Measurements from ENCODE around the gene TMEM132D.

The TMEM132D gene

GRCh38 chr12:129909051-129910020, 5.5 kb upstream of the TMEM132D start:
- Histone ChIP-seq H3K4me3 (ENCODE audit: low read depth, low read length) (no peak overlapping the region), H3K4me1 (ENCODE audit: control insufficient read depth, insufficient read depth, low read length) (no peaks in the 10 kb centered on the region), H3K27ac (ENCODE audit: extremely low read depth, low read depth, low read length) (no peak overlapping the region), H3K36me3 (ENCODE audit: control insufficient read depth in 2 of 2, insufficient read depth in 1 of 2, low read length in 2 of 2) (no peaks in the 10 kb centered on the region), H3K9me3 (ENCODE audit: control insufficient read depth, insufficient read depth, low read depth, low read length) (no peaks in the 10 kb centered on the region)
- CTCF ChIA-PET, result interaction anchor here (0.7 kb wide), 1 partner anchor 518 kb away, joined by 3 read pairs; no protein-coding TSS in a partner anchor
- no peak for TF ChIP-seq ZNF121 (tag by site-specific recombination; IDR thresholded peaks at IDR 0.05)
- TF ChIP-seq ZNF391 (tag by site-specific recombination; IDR thresholded peaks at IDR 0.05; ENCODE audit: borderline replicate concordance, low read depth), result no peak
- TF ChIP-seq KLF17 (tag by site-specific recombination; IDR thresholded peaks at IDR 0.05), result no peak
- no peak for TF ChIP-seq ZNF423 (tag by site-specific recombination; IDR thresholded peaks at IDR 0.05)
- TF ChIP-seq HOXC10 (CRISPR knock-in tag; IDR thresholded peaks at IDR 0.05), result no peak
- TF ChIP-seq ZNF664 (tag by site-specific recombination; IDR thresholded peaks at IDR 0.05), result no peak
- no peak for TF ChIP-seq ZFP69B (tag by site-specific recombination; IDR thresholded peaks at IDR 0.05)
- TF ChIP-seq KLF9 (tag by site-specific recombination; IDR thresholded peaks at IDR 0.05; ENCODE audit: low read depth), result no peak
- POLR2A ChIA-PET, result no interaction called here

- H3K4me3 ChIP-seq (ENCODE audit: low read depth, low read length), result peak overlapping the region; percentile 33
- no peaks in the 10 kb centered on the region for H3K36me3 ChIP-seq (ENCODE audit: control insufficient read depth in 2 of 2, insufficient read depth in 1 of 2, low read length in 2 of 2)
- TF ChIP-seq YY2 (tag by site-specific recombination; IDR thresholded peaks at IDR 0.05) (no peak), ZFP37 (tag by site-specific recombination; IDR thresholded peaks at IDR 0.05) (no peak), ZNF311 (tag by site-specific recombination; IDR thresholded peaks at IDR 0.05; ENCODE audit: borderline replicate concordance) (no peak), ZSCAN30 (tag by site-specific recombination; IDR thresholded peaks at IDR 0.05) (no peak), ZNF521 (tag by site-specific recombination; IDR thresholded peaks at IDR 0.05) (no peak), ZNF510 (tag by site-specific recombination; IDR thresholded peaks at IDR 0.05; ENCODE audit: insufficient replicate concordance) (no peak), ZSCAN23 (tag by site-specific recombination; IDR thresholded peaks at IDR 0.05) (no peak), ZNF335 (tag by site-specific recombination; conservative IDR thresholded peaks at IDR 0.05) (no peak), ZNF121 (tag by site-specific recombination; IDR thresholded peaks at IDR 0.05) (no peak), PRDM6 (tag by site-specific recombination; IDR thresholded peaks at IDR 0.05) (no peak)
- H3K4me1 ChIP-seq (ENCODE audit: control insufficient read depth, insufficient read depth, low read length), result no peaks in the 10 kb centered on the region
- no peaks in the 10 kb centered on the region for H3K9me3 ChIP-seq (ENCODE audit: control insufficient read depth, insufficient read depth, low read depth, low read length)
- CTCF ChIA-PET, result no interaction called here
- H3K27ac ChIP-seq (ENCODE audit: extremely low read depth, low read depth, low read length), result no peak overlapping the region
- POLR2A ChIA-PET, result no interaction called here
These were observed 506 bp downstream of the TMEM132D start for GRCh38 chr12:129903092-129903945.

Measured in HEK293 (cell line).